RWPE1 (cell line): ENCODE results near the gene TRABD2B.
A peak's percentile ranks its signal among the peaks of the same experiment; 100 is the strongest.

Source experiments
- CTCF ChIA-PET: fragments of 350-600 bp; sonication (Branson Sonifier 250); formaldehyde crosslinking; extraction: SDS; loops from one replicate; lab custom pipeline; 2021; lab: Yijun Ruan, JAX
- POLR2A ChIA-PET: fragments of 400-600 bp; formaldehyde crosslinking; extraction: SDS; loops from one replicate; lab custom pipeline; 2020; ENCODE audit warnings: antibody characterized with exemption; ENCODE audit not compliant: low non-redundant PET; lab: Yijun Ruan, JAX
- DNase-seq: peaks from one replicate; pipeline ENCODE4 v3.0.0; 2012; ENCODE audit warnings: low spot score
- H3K27ac ChIP-seq: fragments of 450-650 bp; 2 replicates; pipeline ENCODE4 v1.5.1; 2017
- CTCF ChIP-seq: fragments of 450-650 bp; conservative IDR thresholded peaks from 2 replicates; pipeline ENCODE4 v1.5.1; 2017; ENCODE audit warnings: low read depth, mild to moderate bottlenecking

The TRABD2B gene

GRCh38 chr1:47731730-47732129, 265.5 kb downstream of the TRABD2B start:
- H3K27ac ChIP-seq, result no peak overlapping the region
- POLR2A ChIA-PET, result no interaction called here
- DNase-seq, result no peak
- CTCF ChIA-PET, result interaction anchor here (0.6 to 1.5 kb wide), 2 partner anchors 20 to 746 kb away, joined by 3 to 4 read pairs; no protein-coding TSS in a partner anchor
- no peak for TF ChIP-seq CTCF

- ChIA-PET POLR2A (no interaction called here), CTCF (no interaction called here)
- TF ChIP-seq CTCF, result no peak
- no peak overlapping the region for H3K27ac ChIP-seq
- no peak for DNase-seq
Measured at GRCh38 chr1:47729685-47730084, 267.5 kb downstream of the TRABD2B start.

GRCh38 chr1:47727697-47728085, 269.5 kb downstream of the TRABD2B start:
- ChIA-PET POLR2A (no interaction called here), CTCF (interaction anchor here (0.7 to 2.4 kb wide), 5 partner anchors 12 to 535 kb away, joined by 3 to 17 read pairs (median 4); partner anchors contain the start of gene FOXD2)
- no peak for TF ChIP-seq CTCF
- no peak overlapping the region for H3K27ac ChIP-seq
- DNase-seq, result no peak

GRCh38 chr1:47727051-47727696, 270.0 kb downstream of the TRABD2B start:
- no peak for DNase-seq
- TF ChIP-seq CTCF, result no peak
- no peak overlapping the region for H3K27ac ChIP-seq
- ChIA-PET CTCF (interaction anchor here (0.6 to 2.4 kb wide), 12 partner anchors 9 to 534 kb away, joined by 3 to 17 read pairs (median 5); partner anchors contain the start of gene FOXD2), POLR2A (no interaction called here)

GRCh38 chr1:47725992-47726855, 271.0 kb downstream of the TRABD2B start:
- POLR2A ChIA-PET, result no interaction called here
- no peak overlapping the region for H3K27ac ChIP-seq
- CTCF ChIA-PET, result interaction anchor here (0.5 to 2.4 kb wide), 28 partner anchors 8 to 1346 kb away, joined by 3 to 17 read pairs (median 4); partner anchors contain the start of gene FOXD2
- peak; percentile 94 for TF ChIP-seq CTCF
- peak; percentile 80 for DNase-seq

GRCh38 chr1:47725511-47725991, 271.6 kb downstream of the TRABD2B start:
- DNase-seq, result no peak
- CTCF ChIA-PET, result interaction anchor here (0.5 to 2.4 kb wide), 26 partner anchors 8 to 1345 kb away, joined by 3 to 17 read pairs (median 4); no protein-coding TSS in a partner anchor
- H3K27ac ChIP-seq, result no peak overlapping the region
- TF ChIP-seq CTCF, result no peak
- POLR2A ChIA-PET, result no interaction called here
